GM18507 (cell line): ENCODE results near the gene HIRA.

Experiments
- DNase-seq: peaks from one replicate; pipeline ENCODE4 v3.0.0; 2011; ENCODE audit warnings: low read depth; ENCODE audit not compliant: insufficient read length; ENCODE audit errors: extremely low spot score
- FAIRE-seq: peaks from 2 replicates; lab custom pipeline; 2011; peaks lifted over from hg19 to GRCh38; lab: Jason Lieb, UNC

The HIRA gene

GRCh38 chr22:19464975-19465374 lies 33.4 kb upstream of the HIRA start:
- DNase-seq (no peak), FAIRE-seq (no peak)

DNA sequence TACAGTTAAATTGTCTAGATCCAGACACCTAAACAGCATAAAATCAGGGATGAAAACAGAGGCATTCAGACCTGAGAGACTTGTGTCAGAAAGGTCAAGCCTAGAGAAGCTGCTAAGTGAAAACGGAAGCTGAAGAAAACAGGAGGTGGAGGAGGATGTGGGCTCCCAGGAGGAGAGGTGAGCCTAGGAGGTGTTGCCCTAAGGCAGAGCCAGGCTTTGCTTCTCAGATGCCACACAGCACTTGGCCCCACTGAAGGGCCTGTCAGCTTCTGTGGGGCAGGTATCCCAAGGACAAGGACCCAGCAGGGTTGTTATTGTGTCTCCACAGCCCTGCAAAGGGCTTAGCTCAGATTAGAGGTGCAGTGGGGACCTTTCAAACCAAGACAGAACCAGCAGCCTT lies 33.0 kb upstream of the HIRA start:
- FAIRE-seq (no peak), DNase-seq (no peak)

DNA sequence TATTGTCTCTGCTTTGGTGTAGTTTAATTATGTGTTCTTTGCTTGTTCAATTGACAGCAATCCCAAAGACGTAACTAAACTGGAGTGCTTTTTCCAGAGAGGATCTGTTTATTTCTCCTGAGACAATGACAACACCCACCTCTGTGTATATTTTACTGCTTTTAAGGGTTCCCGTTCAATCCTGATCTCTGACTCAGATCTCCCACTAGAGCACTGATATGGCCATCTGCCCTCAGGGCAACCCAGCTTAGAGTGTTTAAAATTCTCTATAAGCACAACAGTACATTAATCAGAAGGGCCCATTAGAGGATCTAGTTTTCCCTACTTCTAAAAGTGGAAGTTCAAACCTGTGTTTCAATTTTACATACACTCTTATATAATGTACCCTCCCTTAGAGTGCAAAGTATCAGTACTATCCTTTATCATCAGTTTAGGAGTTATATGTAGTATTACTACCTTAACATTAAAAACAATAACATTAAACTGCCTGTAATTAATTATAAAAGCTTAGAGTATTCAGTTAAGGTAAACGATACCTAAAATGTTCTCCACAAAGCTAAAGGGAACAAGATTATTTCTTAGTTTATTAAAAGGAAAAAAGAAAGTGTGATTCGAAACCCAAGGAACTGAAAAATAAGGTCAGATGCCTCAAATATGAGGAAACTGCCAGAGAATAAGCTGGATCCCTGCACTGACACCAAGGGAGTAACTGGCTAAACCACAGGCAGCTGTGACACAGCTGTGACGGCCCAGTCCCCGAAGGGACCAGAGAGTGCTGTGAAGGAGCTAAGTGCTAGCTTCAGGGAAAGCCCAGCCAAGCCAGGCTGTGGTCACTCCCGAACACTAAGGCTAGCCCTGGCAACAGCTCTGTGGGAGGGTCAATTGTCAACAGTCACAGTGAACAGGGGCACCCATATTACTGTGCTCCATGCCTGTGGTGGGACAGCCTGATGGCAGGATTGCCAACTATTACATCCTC lies 32.2 kb upstream of the HIRA start:
- no peak for DNase-seq
- no peak for FAIRE-seq

DNA sequence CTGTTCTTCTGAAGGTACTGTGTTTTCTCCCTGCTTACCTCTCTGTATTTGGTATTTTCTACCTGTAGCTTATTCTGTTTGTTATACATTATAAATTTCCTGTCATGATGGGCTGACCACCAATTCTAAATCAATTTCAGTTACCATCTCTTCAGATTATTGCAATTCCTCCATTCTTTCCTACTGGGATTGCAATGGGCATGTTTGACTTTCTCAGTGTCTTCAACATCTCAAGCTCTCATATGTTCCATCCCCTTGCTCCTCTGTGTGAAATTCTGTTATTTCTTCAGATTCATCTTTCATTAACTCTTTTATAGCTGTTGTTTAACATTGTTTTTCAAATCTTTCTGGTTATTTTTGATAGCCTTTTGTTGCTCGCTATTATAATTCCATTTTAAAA lies 31.5 kb upstream of the HIRA start:
- DNase-seq (no peak), FAIRE-seq (no peak)

DNA sequence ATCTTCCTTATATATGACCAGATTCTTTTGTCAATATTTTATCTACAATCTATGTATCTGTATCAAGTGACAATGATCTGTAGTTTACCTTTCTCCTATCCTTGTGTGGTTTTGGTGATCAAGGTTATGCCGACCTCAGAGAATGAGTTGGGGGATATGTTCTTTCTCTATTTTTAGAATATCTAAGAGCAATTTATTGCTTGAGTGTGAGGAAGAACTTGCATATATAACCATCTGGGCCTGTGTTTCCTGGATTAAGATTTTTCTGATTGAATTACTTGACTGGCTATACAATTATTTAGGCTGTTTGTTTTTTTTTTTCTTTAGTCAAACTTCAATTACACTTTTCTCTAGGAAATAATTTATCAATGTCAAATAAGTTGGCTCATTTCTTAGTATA lies 30.0 kb upstream of the HIRA start:
- DNase-seq (no peak), FAIRE-seq (no peak)

GRCh38 chr22:19460036-19460435 lies 28.5 kb upstream of the HIRA start:
- FAIRE-seq = no peak

GRCh38 chr22:19457828-19458428 lies 26.4 kb upstream of the HIRA start:
- no peak for FAIRE-seq

More at GRCh38 chr22:19460036-19460435, 28.5 kb upstream of the HIRA start:
- no peak for DNase-seq

DNA sequence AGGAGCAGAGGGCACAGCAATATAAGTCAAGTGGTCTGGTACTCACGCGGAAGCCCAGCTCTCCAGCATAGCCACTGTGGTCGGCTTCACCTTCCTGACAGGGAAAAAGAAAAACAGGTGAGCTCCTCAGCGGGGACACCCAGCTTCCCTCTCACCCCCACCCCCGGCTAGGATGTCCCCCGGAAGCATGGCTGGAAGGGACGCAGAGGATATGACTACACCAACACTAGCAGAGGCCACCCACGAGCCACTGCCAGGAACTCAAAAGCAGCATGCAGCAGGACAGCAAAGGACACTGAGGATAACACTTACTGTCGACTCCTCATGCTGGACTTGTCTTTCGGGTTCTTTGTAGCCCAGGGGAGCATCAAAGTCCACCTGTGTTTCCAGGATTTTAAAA lies 25.0 kb upstream of the HIRA start:
- DNase-seq (no peak), FAIRE-seq (no peak)

More at GRCh38 chr22:19457828-19458428, 26.4 kb upstream of the HIRA start:
- no peak for DNase-seq

GRCh38 chr22:19455585-19456370 lies 24.2 kb upstream of the HIRA start:
- no peak for FAIRE-seq
- no peak for DNase-seq

DNA sequence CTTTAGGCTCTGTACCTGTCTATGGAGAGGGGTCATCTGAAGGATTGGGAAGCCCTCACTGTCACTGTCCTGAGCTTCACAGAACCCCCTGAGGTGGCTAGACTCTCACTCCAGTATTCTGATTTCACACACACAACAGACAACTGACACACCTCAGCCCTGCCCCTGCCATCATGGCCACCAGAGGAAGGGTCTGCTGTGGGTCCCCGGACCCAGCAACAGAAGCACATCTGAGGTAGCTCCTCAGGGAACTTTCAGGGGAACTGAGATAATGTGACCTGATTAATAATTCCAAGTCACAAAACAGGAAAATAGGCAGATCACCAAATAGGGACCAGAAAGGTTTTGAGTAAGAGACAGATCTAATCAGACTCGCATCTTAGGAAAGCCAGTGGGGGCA lies 23.5 kb upstream of the HIRA start:
- FAIRE-seq (no peak), DNase-seq (no peak)

GRCh38 chr22:19454156-19454555 lies 22.6 kb upstream of the HIRA start:
- DNase-seq = no peak
- no peak for FAIRE-seq

DNA sequence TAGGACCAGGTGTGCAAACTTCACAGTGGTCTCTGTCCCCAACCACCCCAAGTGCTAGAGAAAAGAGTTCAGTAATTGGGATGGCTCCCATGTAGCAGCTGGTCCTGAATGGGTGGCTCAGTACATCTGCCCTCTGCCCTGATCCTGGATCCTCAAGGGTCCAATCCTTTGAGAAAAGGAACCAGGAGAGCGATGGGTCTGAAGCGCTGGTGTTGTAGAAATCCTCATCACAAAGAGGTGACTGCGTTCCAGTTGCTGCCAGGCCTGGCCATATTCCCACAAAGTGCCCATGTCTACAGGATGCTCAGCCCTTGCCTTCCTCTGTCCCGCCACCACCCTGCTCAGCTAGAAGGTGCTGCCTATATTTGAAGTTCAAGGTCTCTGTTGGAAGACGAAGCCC lies 22.2 kb upstream of the HIRA start:
- FAIRE-seq (no peak), DNase-seq (no peak)

GRCh38 chr22:19451570-19451969 lies 20.0 kb upstream of the HIRA start:
- FAIRE-seq (no peak), DNase-seq (no peak)

- DNase-seq = no peak
- FAIRE-seq = no peak
These were observed 19.0 kb upstream of the HIRA start for GRCh38 chr22:19450363-19451175.

DNA sequence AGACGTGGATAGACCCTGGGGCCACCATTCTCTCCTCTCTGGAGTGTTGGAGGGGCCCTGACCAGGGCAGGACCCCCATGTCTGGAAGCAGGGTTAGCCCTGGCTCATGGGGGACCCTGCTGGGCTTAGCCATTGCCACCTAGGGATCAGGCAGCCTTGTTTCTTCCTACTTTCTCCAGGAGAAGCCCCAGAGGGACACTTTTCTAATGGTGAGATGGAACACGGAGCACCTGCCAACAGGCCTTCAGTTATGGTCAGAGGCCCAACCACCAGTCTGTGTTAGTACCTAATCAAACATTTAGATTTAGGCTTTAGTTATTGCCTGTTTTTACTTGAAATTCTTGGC lies 17.9 kb upstream of the HIRA start:
- DNase-seq (no peak), FAIRE-seq (no peak)

GRCh38 chr22:19448739-19449421 lies 17.3 kb upstream of the HIRA start:
- FAIRE-seq (peak; percentile 41), DNase-seq (no peak)

DNA sequence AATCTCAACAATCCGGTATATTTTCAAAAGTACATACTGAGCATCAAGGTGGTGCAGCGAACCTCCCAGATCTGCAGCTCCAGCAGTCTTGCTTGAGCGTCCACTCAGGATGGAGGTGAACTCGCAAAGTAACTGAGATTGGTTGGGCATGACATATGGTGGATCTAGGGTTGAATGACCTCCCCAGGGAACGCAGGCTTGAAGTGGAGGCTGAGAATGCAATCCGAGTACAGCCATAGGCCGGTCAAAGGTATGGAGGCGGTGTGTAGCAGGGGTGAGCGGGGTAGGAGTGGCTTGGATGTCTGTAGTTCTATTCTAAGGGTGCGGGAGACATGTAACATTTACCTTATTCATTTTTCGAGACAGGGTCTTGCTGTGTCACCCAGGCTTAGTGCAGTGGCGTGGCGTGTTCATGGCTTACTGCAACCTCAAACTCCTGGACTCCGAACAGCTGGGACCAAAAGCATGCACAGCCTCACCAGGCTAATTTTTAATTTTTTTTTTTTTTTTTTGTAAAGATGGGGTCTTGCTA lies 16.6 kb upstream of the HIRA start:
- peak; percentile 58 for DNase-seq
- FAIRE-seq = no peak

- FAIRE-seq = peak; percentile 93
- peak; percentile 93 for DNase-seq
These were observed 16.0 kb upstream of the HIRA start, which contains the start of gene C22orf39 for GRCh38 chr22:19447330-19448075. TSS of gene C22orf39 (minus strand) at chr22:19447711. CDS start at chr22:19447688, 23 bp downstream.
